ENCODE data around the gene NUDT22. TPM values are rescaled to one million over a fixed set of nuclear protein-coding genes. Genes with fewer than 3 reads are reported as not detected.

NUDT22 gene
- total and polyA plus RNA-seq, 2 of the 4 experiments (the other 2 are of a cell fraction), result 21.3 to 44.6 TPM

DNA sequence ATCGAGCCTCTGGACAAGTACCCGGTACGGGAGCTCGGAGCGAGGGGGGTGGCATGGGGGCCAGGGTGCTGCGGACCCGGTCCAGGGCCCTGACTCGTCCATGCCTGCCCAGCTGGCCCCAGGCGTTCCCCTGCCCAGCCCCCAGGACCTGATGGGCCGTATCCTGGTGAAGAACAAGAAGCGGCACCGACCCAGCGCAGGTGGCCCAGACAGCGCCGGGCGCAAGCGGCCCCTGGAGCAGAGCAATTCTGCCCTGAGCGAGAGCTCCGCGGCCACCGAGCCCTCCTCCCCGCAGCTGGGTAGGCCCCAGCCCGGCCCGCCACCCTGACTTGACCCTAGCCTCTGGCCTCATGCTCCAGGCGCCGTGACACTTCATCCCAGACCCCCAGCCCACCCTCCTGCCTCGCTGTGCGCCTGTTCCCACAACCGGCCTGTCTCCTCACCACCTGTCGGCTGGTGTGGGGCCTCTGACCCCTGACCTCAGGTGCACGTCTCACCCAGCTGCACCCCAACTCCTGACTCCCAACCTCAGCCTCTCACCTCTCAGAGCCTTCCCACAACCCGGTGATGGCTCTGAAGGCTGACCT, 33.0 kb downstream of the NUDT22 start:
- Histone ChIP-seq H3K36me3 (ENCODE audit: control insufficient read depth, insufficient read depth, low read length) (peaks cover 67% of the 10 kb centered on the region), H3K4ac (ENCODE audit: low read depth, low read length) (no peak overlapping the region), H3K9me3 (ENCODE audit: control insufficient read depth, insufficient read depth, low read length) (no peaks in the 10 kb centered on the region), H3K27me3 (ENCODE audit: control insufficient read depth, insufficient read depth, low read length) (no peaks in the 10 kb centered on the region), H3K4me2 (ENCODE audit: low read depth, low read length) (no peak overlapping the region), H3K79me1 (ENCODE audit: low read depth in 1 of 2, low read length in 2 of 2) (peaks cover 7 to 55% of the 10 kb centered on the region in 2 experiments; a peak in 3 of 4 replicates), H3K14ac (replicated peaks; ENCODE audit: low read depth, low read length) (no peak overlapping the region), H4K8ac (ENCODE audit: low read depth in 2 of 2, low read length in 2 of 2) (no peak overlapping the region), H3K27ac (ENCODE audit: insufficient read depth, low read length) (no peak overlapping the region), H4K91ac (ENCODE audit: insufficient read depth, low read depth, low read length) (no peak overlapping the region), H3K9ac (ENCODE audit: low read depth, low read length) (no peak overlapping the region), H2AFZ (replicated peaks; ENCODE audit: low read length, poor library complexity) (no peak overlapping the region), H4K20me1 (ENCODE audit: insufficient read depth, low read length) (no peaks in the 10 kb centered on the region), H2BK20ac (ENCODE audit: low read depth, low read length) (no peak overlapping the region), H3K23ac (ENCODE audit: low read depth, low read length) (no peak overlapping the region), H2BK15ac (ENCODE audit: low read depth, low read length) (no peak overlapping the region), H2AK9ac (replicated peaks; ENCODE audit: low read depth, low read length, poor library complexity) (no peak overlapping the region), H3K18ac (ENCODE audit: low read depth, low read length) (no peak overlapping the region), H3K4me3 (ENCODE audit: insufficient read depth, low read depth, low read length) (no peak overlapping the region), H2AK5ac (ENCODE audit: low read depth, low read length) (no peak overlapping the region), H3K4me1 (ENCODE audit: control insufficient read depth, insufficient read depth, low read length) (peaks cover 9% of the 10 kb centered on the region), H2BK5ac (ENCODE audit: low read depth, low read length, poor library complexity, severe bottlenecking) (no peak overlapping the region), H2BK120ac (ENCODE audit: low read depth, low read length) (no peak overlapping the region), H3K56ac (ENCODE audit: extremely low read depth, insufficient read depth, low read length) (no peak overlapping the region), H4K5ac (ENCODE audit: low read depth, low read length) (no peak overlapping the region), H3K9me1 (ENCODE audit: insufficient read depth, low read length) (0 out of 2 replicates have a peak, but pooled peaks cover 5% of the 10 kb centered on the region)
- no peak for DNase-seq
- 94% methylated on average over 24 of the region's 32 CpGs; no CpG with 5 or more reads in 1 of the 2 experiments for whole genome bisulfite sequencing, 2 experiments (ENCODE audit: extremely low coverage in 2 of 2, insufficient read length in 1 of 2)
- no peak for ATAC-seq (ENCODE audit: low read depth)
- in situ Hi-C loops (cut with MboI; ENCODE audit: low sequenced_read_pairs) (no loop called here), dilution Hi-C loops (cut with HindIII; ENCODE audit: low sequenced_read_pairs, unreplicated experiment) (no loop called here), intact Hi-C loops (cut with micrococcal nuclease) (no loop called here)
- ChIA-PET POLR2A (ENCODE audit: unreplicated experiment) (no interaction called here), CTCF (no interaction called here)
- BruUV-seq (replicated peaks), result no TSS peak
- no peak for TF ChIP-seq BHLHE40 (IDR thresholded peaks at IDR 0.05; ENCODE audit: low read depth, low read length)
- no peak for TF ChIP-seq CHD1 (IDR thresholded peaks at IDR 0.05; ENCODE audit: low read depth, low read length)
- no peak for TF ChIP-seq CEBPB (IDR thresholded peaks at IDR 0.05; ENCODE audit: low read depth, low read length)
- TF ChIP-seq RCOR1 (IDR thresholded peaks at IDR 0.05; ENCODE audit: insufficient replicate concordance, low read length), result no peak
- no peak for TF ChIP-seq FOS (IDR thresholded peaks at IDR 0.05; ENCODE audit: low read depth, low read length)
- TF ChIP-seq MAFK (IDR thresholded peaks at IDR 0.05; ENCODE audit: low read depth, low read length), result no peak
- TF ChIP-seq SMC3 (IDR thresholded peaks at IDR 0.05; ENCODE audit: low read depth, low read length), result no peak
- TF ChIP-seq POLR2A (IDR thresholded peaks at IDR 0.05; ENCODE audit: low read depth, low read length), result no peak

Measured in IMR-90 (cell line).